H9 (cell line): ENCODE results near the gene ARHGAP15. TPM values are rescaled to one million over a fixed set of nuclear protein-coding genes. Genes with fewer than 3 reads are reported as not detected.

Source experiments
- DNase-seq: peaks from one replicate; pipeline ENCODE4 v3.0.0-alpha.2; 2017
- H2AFZ ChIP-seq: one replicate; pipeline ENCODE4 v1.6.1; 2013; ENCODE audit warnings: mild to moderate bottlenecking, low read length, control low read depth, moderate library complexity
- H2AK5ac ChIP-seq: 2 replicates; pipeline ENCODE4 v1.6.1; 2013; ENCODE audit warnings: low read length, control low read depth, mixed read lengths; ENCODE audit not compliant: insufficient read length
- H2BK120ac ChIP-seq: one replicate; pipeline ENCODE4 v1.6.1; 2013; ENCODE audit warnings: low read depth, mild to moderate bottlenecking, low read length, control low read depth, inconsistent platforms; ENCODE audit not compliant: poor library complexity, severe bottlenecking
- H2BK12ac ChIP-seq: 2 replicates; pipeline ENCODE4 v1.6.1; 2013; ENCODE audit warnings: low read length, control low read depth, mixed read lengths, low read depth; ENCODE audit not compliant: insufficient read length
- H2BK15ac ChIP-seq: 2 replicates; pipeline ENCODE4 v1.6.1; 2013; ENCODE audit warnings: low read depth, low read length, control low read depth
- H2BK20ac ChIP-seq: one replicate; pipeline ENCODE4 v1.6.1; 2013; ENCODE audit warnings: low read depth, mild to moderate bottlenecking, low read length, control low read depth, inconsistent platforms; ENCODE audit not compliant: poor library complexity, severe bottlenecking
- H2BK5ac ChIP-seq: 2 replicates; pipeline ENCODE4 v1.6.1; 2013; ENCODE audit warnings: low read length, control low read depth, mixed read lengths; ENCODE audit not compliant: insufficient read length
- H3K14ac ChIP-seq: 2 replicates; pipeline ENCODE4 v1.6.1; 2013; ENCODE audit warnings: low read length, control low read depth; ENCODE audit not compliant: insufficient read depth
- H3K18ac ChIP-seq: 2 replicates; pipeline ENCODE4 v1.6.1; 2013; ENCODE audit warnings: low read depth, mild to moderate bottlenecking, mixed read lengths, low read length, control low read depth; ENCODE audit not compliant: insufficient read length
- H3K23ac ChIP-seq: 2 replicates; pipeline ENCODE4 v1.6.1; 2013; ENCODE audit warnings: low read length, control low read depth, mixed read lengths, low read depth; ENCODE audit not compliant: insufficient read length
- H3K23me2 ChIP-seq: 2 replicates; pipeline ENCODE4 v1.6.1; 2013; ENCODE audit warnings: low read depth, mild to moderate bottlenecking, mixed read lengths, low read length, control low read depth; ENCODE audit not compliant: insufficient read length, poor library complexity, severe bottlenecking
- H3K27ac ChIP-seq: 2 replicates; pipeline ENCODE4 v1.5.1; 2013; ENCODE audit warnings: low read length, control low read depth, mixed read lengths, low read depth; ENCODE audit not compliant: insufficient read length
- H3K27me3 ChIP-seq: 2 replicates; pipeline ENCODE4 v1.6.1; 2013; ENCODE audit warnings: low read length, control low read depth, inconsistent platforms; ENCODE audit not compliant: insufficient read depth
- H3K4ac ChIP-seq: 2 replicates; pipeline ENCODE4 v1.6.1; 2013; ENCODE audit warnings: low read depth, mild to moderate bottlenecking, control low read depth, inconsistent platforms, low read length, moderate library complexity
- H3K4me1 ChIP-seq: 2 replicates; pipeline ENCODE4 v1.6.1; 2013; ENCODE audit warnings: low read length, control low read depth, inconsistent platforms; ENCODE audit not compliant: insufficient read depth
- H3K4me2 ChIP-seq: 2 replicates; pipeline ENCODE4 v1.6.1; 2013; ENCODE audit warnings: low read length, control low read depth, mixed read lengths; ENCODE audit not compliant: insufficient read length, insufficient read depth
- H3K56ac ChIP-seq: 2 replicates; pipeline ENCODE4 v1.6.1; 2013; ENCODE audit warnings: low read depth, mild to moderate bottlenecking, mixed read lengths, low read length, control low read depth; ENCODE audit not compliant: insufficient read length
- H3K79me1 ChIP-seq: 2 replicates; pipeline ENCODE4 v1.6.1; 2013; ENCODE audit warnings: low read depth, mild to moderate bottlenecking, moderate library complexity, low read length, control low read depth, inconsistent platforms; ENCODE audit not compliant: insufficient read depth, poor library complexity, severe bottlenecking
- H3K79me2 ChIP-seq: 2 replicates; pipeline ENCODE4 v1.6.1; 2013; ENCODE audit warnings: low read length, control low read depth, inconsistent platforms; ENCODE audit not compliant: insufficient read depth
- H3K9ac ChIP-seq: 2 replicates; pipeline ENCODE4 v1.6.1; 2013; ENCODE audit warnings: low read length, control low read depth, mixed read lengths; ENCODE audit not compliant: insufficient read length; ENCODE audit errors: extremely low read depth
- H3K9me3 ChIP-seq: one replicate; pipeline ENCODE4 v1.6.1; 2013; ENCODE audit warnings: low read depth, low read length, inconsistent platforms; ENCODE audit not compliant: control insufficient read depth
- H3T11ph ChIP-seq: one replicate; pipeline ENCODE4 v1.6.1; 2013; ENCODE audit warnings: mild to moderate bottlenecking, low read length, control low read depth, inconsistent platforms
- H4K20me1 ChIP-seq: one replicate; pipeline ENCODE4 v1.6.1; 2013; ENCODE audit not compliant: control insufficient read depth, insufficient read length, insufficient read depth
- H4K5ac ChIP-seq: 2 replicates; pipeline ENCODE4 v1.6.1; 2013; ENCODE audit warnings: low read depth, mild to moderate bottlenecking, mixed read lengths, low read length, control low read depth; ENCODE audit not compliant: insufficient read length
- H4K8ac ChIP-seq: replicated peaks from 2 replicates; pipeline ENCODE4 v1.6.1; 2013; ENCODE audit warnings: low read length, control low read depth, mixed read lengths, low read depth; ENCODE audit not compliant: insufficient read length
- H4K91ac ChIP-seq: 2 replicates; pipeline ENCODE4 v1.6.1; 2013; ENCODE audit warnings: low read depth, mild to moderate bottlenecking, moderate library complexity, mixed read lengths, low read length, control low read depth; ENCODE audit not compliant: insufficient read length
- H3K27ac Mint-ChIP-seq, 3 experiments: 2 replicates in 2 of 3; 3 replicates in 1 of 3; pipeline ENCODE4 v1.8.0; 2020 to 2021; ENCODE audit warnings: mixed read lengths in 3 of 3, mild to moderate bottlenecking in 1 of 3, moderate library complexity in 1 of 3
- H3K27me3 Mint-ChIP-seq: 2 replicates; pipeline ENCODE4 v1.8.0; 2021; ENCODE audit warnings: low read depth, mild to moderate bottlenecking, moderate library complexity, mixed read lengths
- H3K36me3 Mint-ChIP-seq, 3 experiments: 2 replicates in 2 of 3; 3 replicates in 1 of 3; pipeline ENCODE4 v1.8.0; 2020 to 2021; ENCODE audit warnings: low read depth in 3 of 3, mixed read lengths in 3 of 3; ENCODE audit not compliant: insufficient read depth in 1 of 3
- H3K4me1 Mint-ChIP-seq, 2 experiments: 2 replicates each; pipeline ENCODE4 v1.8.0; 2020; ENCODE audit warnings: mixed read lengths in 2 of 2
- H3K4me3 Mint-ChIP-seq, 2 experiments: 2 replicates in 1 of 2; 3 replicates in 1 of 2; pipeline ENCODE4 v1.8.0; 2020 to 2021; ENCODE audit warnings: mild to moderate bottlenecking in 2 of 2, mixed read lengths in 2 of 2, moderate library complexity in 1 of 2
- H3K9me3 Mint-ChIP-seq, 2 experiments: 2 replicates in 1 of 2; 3 replicates in 1 of 2; pipeline ENCODE4 v1.8.0; 2020; ENCODE audit warnings: mild to moderate bottlenecking in 2 of 2, mixed read lengths in 2 of 2, moderate library complexity in 1 of 2
- CTCF ChIP-seq: fragments of 200-600 bp; sonication (generic); conservative IDR thresholded peaks from 3 replicates; pipeline ENCODE4 v1.8.0; 2021; ENCODE audit warnings: antibody characterized with exemption, mild to moderate bottlenecking
- WGBS: extraction: QIAGEN DNeasy Blood & Tissue Kit; methylation state at CpG from one replicate; pipeline ENCODE4 v1.1.7; 2013; ENCODE audit warnings: missing lambda C conversion rate, low lambda C conversion rate, mixed read lengths; ENCODE audit not compliant: insufficient read length; ENCODE audit errors: extremely low coverage; 5-methylcytosine and 5-hydroxymethylcytosine counted together
- total RNA-seq: library from RNA; stranded (reverse); gene quantifications from 2 replicates; pipeline ENCODE4 v1.2.1, GENCODE V29; 2021

The ARHGAP15 gene
- total RNA-seq, 1 experiment from 2014 or later, result not detected

- H3K9ac ChIP-seq, result no peak overlapping the region
- Mint-ChIP-seq H3K4me3 (no peak overlapping the region), H3K4me1 (peaks cover 10 to 16% of the 10 kb centered on the region in 2 experiments), H3K27ac (no peak overlapping the region), H3K27me3 (no peaks in the 10 kb centered on the region), H3K9me3 (peaks cover 0 to 2% of the 10 kb centered on the region in 2 experiments; a peak in 1 of 5 replicates), H3K36me3 (no peaks in the 10 kb centered on the region)
- no peak overlapping the region for H2AFZ ChIP-seq
- no peak overlapping the region for H2BK120ac ChIP-seq
- H3K79me1 ChIP-seq, result no peaks in the 10 kb centered on the region
- no peak overlapping the region for H3K14ac ChIP-seq
- no peaks in the 10 kb centered on the region for H4K20me1 ChIP-seq
- H3K23ac ChIP-seq, result no peak overlapping the region
- no peaks in the 10 kb centered on the region for H3K23me2 ChIP-seq
- no CpG with 5 or more reads among the region's 4 CpGs for WGBS
- H3K9me3 ChIP-seq, result no peaks in the 10 kb centered on the region
- no peak overlapping the region for H3K4me2 ChIP-seq
- no peaks in the 10 kb centered on the region for H3K27me3 ChIP-seq
- no peak overlapping the region for H4K5ac ChIP-seq
- H3T11ph ChIP-seq, result no peak overlapping the region
- no peak overlapping the region for H4K91ac ChIP-seq
- H3K4ac ChIP-seq, result no peak overlapping the region
- H2AK5ac ChIP-seq, result no peak overlapping the region
- no peak for TF ChIP-seq CTCF
- H4K8ac ChIP-seq, result no peak overlapping the region
- H2BK5ac ChIP-seq, result no peak overlapping the region
- H3K56ac ChIP-seq, result no peak overlapping the region
- H3K27ac ChIP-seq, result no peak overlapping the region
- no peaks in the 10 kb centered on the region; the same call in 1 of the 2 replicates for H3K4me1 ChIP-seq
- H3K18ac ChIP-seq, result no peak overlapping the region
- H2BK15ac ChIP-seq, result no peak overlapping the region
- no peak overlapping the region for H2BK20ac ChIP-seq
- no peaks in the 10 kb centered on the region for H3K79me2 ChIP-seq
- DNase-seq, result no peak
- H2BK12ac ChIP-seq, result no peak overlapping the region
Observed at GRCh38 chr2:143572421-143572820, 443.2 kb downstream of the ARHGAP15 start.
